Psoas muscle (tissue), 8 donors: ENCODE data around the gene NR1H4. TPM values are rescaled to one million over a fixed set of nuclear protein-coding genes. Genes with fewer than 3 reads are reported as not detected.

Experiments used
- ATAC-seq, 4 donors: fragments of 200-7000 bp; cut with Tn5 transposase; one replicate each; pipeline ENCODE4 v1.9.1; 2020; ENCODE audit warnings: moderate library complexity in 3 of 4, mild to moderate bottlenecking in 2 of 4
- DNase-seq, 2 donors: peaks; one replicate each; pipeline ENCODE4 v3.0.0-alpha.2; 2020
- H3K27ac ChIP-seq: fragments of 200-600 bp; one replicate; pipeline ENCODE4 v1.8.0; 2022
- H3K27me3 ChIP-seq, 3 donors: fragments of 200-600 bp in 1 of 3; one replicate each; pipeline versions ENCODE4 v1.6.1 to v1.8.0; 2013 to 2022; ENCODE audit warnings: low read length in 2 of 3, mild to moderate bottlenecking in 2 of 3, moderate library complexity in 1 of 3; ENCODE audit not compliant: insufficient read depth in 3 of 3
- H3K36me3 ChIP-seq, 2 donors: fragments of 200-600 bp in 1 of 2; one replicate each; pipeline versions ENCODE4 v1.6.1 to v1.8.0; 2013 to 2022; ENCODE audit warnings: low read depth in 1 of 2, mild to moderate bottlenecking in 1 of 2, moderate library complexity in 1 of 2; ENCODE audit not compliant: insufficient read depth in 1 of 2
- H3K4me1 ChIP-seq: fragments of 200-600 bp; one replicate; pipeline ENCODE4 v1.8.0; 2022
- H3K4me3 ChIP-seq: fragments of 200-600 bp; one replicate; pipeline ENCODE4 v1.8.0; 2022; ENCODE audit warnings: mild to moderate bottlenecking
- H3K9me3 ChIP-seq: fragments of 200-600 bp; one replicate; pipeline ENCODE4 v1.8.0; 2022
- CTCF ChIP-seq: fragments of 200-600 bp; IDR thresholded peaks from one replicate; pipeline ENCODE4 v1.8.0; 2022; ENCODE audit warnings: antibody characterized with exemption
- WGBS, 3 donors: extraction: QIAGEN DNeasy Blood & Tissue Kit; methylation state at CpG; one replicate each; pipeline versions ENCODE4 v1.1.6 to v1.1.7; 2013; 5-methylcytosine and 5-hydroxymethylcytosine counted together
- intact Hi-C, 2 donors: fragments of 100-400 bp; cut with DNase I; formaldehyde crosslinking; loops; one replicate each; pipeline versions ENCODE4 v1.11.0 to v1.14.2; 2022
- polyA plus RNA-seq, 3 donors: library from polyadenylated mRNA; stranded (reverse); fragments of 200-250 nt; gene quantifications; one replicate each; pipeline ENCODE4 v1.2.3, GENCODE V29; 2013
- total RNA-seq, 4 donors: library from RNA; stranded (reverse); fragmentation: NEBNext Ultra II Directional in 2 of 4; extraction: Animal tissue kit (Norgen Biotek cat#: 25700) in 2 of 4; gene quantifications; one replicate each; pipeline versions ENCODE4 v1.2.1 to v1.2.4, GENCODE V29; 2021 to 2023
- donor health status: healthy with polysubstance abuse.
- donor health status: DM: no; HTN: no; CAD: no; lungs with moderate emphysema.
- donor health status: Bipolar disorder and iron deficiency.
- donor health status: healthy.
- donor health status: DM: yes; HTN: yes; CAD: no.
- donor health status: DM: no; HTN: no; CAD: no.
- donor health status: DM: no; HTN: no; CAD: no.
- donor health status: DM: yes; HTN: yes; CAD: no.

The NR1H4 gene
- total and polyA plus RNA-seq, 7 donors: 0.18 TPM; not detected in 6

- no peak for ATAC-seq
- DNase-seq: no peak
- no peaks in the 10 kb centered on the region for H3K4me1 ChIP-seq
- no peaks in the 10 kb centered on the region for H3K9me3 ChIP-seq
- no peaks in the 10 kb centered on the region for H3K27me3 ChIP-seq
- no peak for TF ChIP-seq CTCF
- intact Hi-C loops: no loop called here
- WGBS, 3 donors: 84 to 86% (median 84%) methylated on average over 6 of the region's 6 CpGs
- H3K4me3 ChIP-seq: no peak overlapping the region
- H3K27ac ChIP-seq: no peak overlapping the region
- H3K36me3 ChIP-seq: no peaks in the 10 kb centered on the region
Observed at GRCh38 chr12:100493396-100494012, 19.8 kb downstream of the NR1H4 start.

- no peaks in the 10 kb centered on the region for H3K4me1 ChIP-seq
- H3K9me3 ChIP-seq: no peaks in the 10 kb centered on the region
- ATAC-seq (no peak), DNase-seq (no peak)
- H3K4me3 ChIP-seq: no peak overlapping the region
- no peaks in the 10 kb centered on the region for H3K36me3 ChIP-seq
- no peaks in the 10 kb centered on the region for H3K27me3 ChIP-seq
- H3K27ac ChIP-seq: no peak overlapping the region
- WGBS, 3 donors: 81 to 85% (median 84%) methylated on average over 2 of the region's 2 CpGs
- intact Hi-C loops: no loop called here
- no peak for TF ChIP-seq CTCF
Observed at GRCh38 chr12:100494026-100494425, 20.4 kb downstream of the NR1H4 start.

- Histone ChIP-seq H3K9me3 (no peaks in the 10 kb centered on the region), H3K27ac (no peak overlapping the region), H3K4me1 (no peaks in the 10 kb centered on the region), H3K36me3 (no peaks in the 10 kb centered on the region), H3K27me3 (no peaks in the 10 kb centered on the region), H3K4me3 (no peak overlapping the region)
- WGBS, 3 donors: 77 to 95% (median 86%) methylated on average over 2 of the region's 2 CpGs
- ATAC-seq (no peak), DNase-seq (no peak)
- intact Hi-C loops: no loop called here
- no peak for TF ChIP-seq CTCF
Observed at GRCh38 chr12:100494538-100494937, 20.9 kb downstream of the NR1H4 start.

GRCh38 chr12:100497105-100497795 lies 23.6 kb downstream of the NR1H4 start:
- no peak for DNase-seq
- no peak for ATAC-seq
- Histone ChIP-seq H3K27ac (no peak overlapping the region), H3K27me3 (no peaks in the 10 kb centered on the region), H3K4me1 (no peaks in the 10 kb centered on the region), H3K4me3 (no peak overlapping the region), H3K36me3 (no peaks in the 10 kb centered on the region), H3K9me3 (no peaks in the 10 kb centered on the region)
- no peak for TF ChIP-seq CTCF
- 34 to 43% (median 34%) methylated on average over 15 of the region's 15 CpGs for WGBS, 3 donors
- intact Hi-C loops: no loop called here
